Nephron (organoid): ENCODE results near the gene LRRC18.

Source experiments
- H3K27ac Mint-ChIP-seq, 3 experiments: 2 replicates each; pipeline ENCODE4 v1.8.0; 2020; ENCODE audit warnings: mixed read lengths in 3 of 3, mild to moderate bottlenecking in 2 of 3, moderate library complexity in 1 of 3
- H3K27me3 Mint-ChIP-seq: 2 replicates; pipeline ENCODE4 v1.8.0; 2021; ENCODE audit warnings: low read depth, mild to moderate bottlenecking, moderate library complexity, mixed read lengths
- H3K36me3 Mint-ChIP-seq: 2 replicates; pipeline ENCODE4 v1.8.0; 2020; ENCODE audit warnings: low read depth, mixed read lengths
- H3K4me1 Mint-ChIP-seq: 2 replicates; pipeline ENCODE4 v1.8.0; 2020; ENCODE audit warnings: mixed read lengths
- H3K4me3 Mint-ChIP-seq, 3 experiments: 2 replicates each; pipeline ENCODE4 v1.8.0; 2020; ENCODE audit warnings: mild to moderate bottlenecking in 3 of 3, mixed read lengths in 3 of 3, moderate library complexity in 2 of 3
- H3K9me3 Mint-ChIP-seq: 2 replicates; pipeline ENCODE4 v1.8.0; 2020; ENCODE audit warnings: mixed read lengths
- TF ChIP-seq, protein P1 (sequence below), 3 experiments: fragments of 200-600 bp; sonication (generic); IDR thresholded peaks; one replicate each; pipeline ENCODE4 v1.5.0; 2021; ENCODE audit warnings: antibody characterized with exemption in 3 of 3; ENCODE audit not compliant: unreplicated experiment in 3 of 3

Gene LRRC18

DNA sequence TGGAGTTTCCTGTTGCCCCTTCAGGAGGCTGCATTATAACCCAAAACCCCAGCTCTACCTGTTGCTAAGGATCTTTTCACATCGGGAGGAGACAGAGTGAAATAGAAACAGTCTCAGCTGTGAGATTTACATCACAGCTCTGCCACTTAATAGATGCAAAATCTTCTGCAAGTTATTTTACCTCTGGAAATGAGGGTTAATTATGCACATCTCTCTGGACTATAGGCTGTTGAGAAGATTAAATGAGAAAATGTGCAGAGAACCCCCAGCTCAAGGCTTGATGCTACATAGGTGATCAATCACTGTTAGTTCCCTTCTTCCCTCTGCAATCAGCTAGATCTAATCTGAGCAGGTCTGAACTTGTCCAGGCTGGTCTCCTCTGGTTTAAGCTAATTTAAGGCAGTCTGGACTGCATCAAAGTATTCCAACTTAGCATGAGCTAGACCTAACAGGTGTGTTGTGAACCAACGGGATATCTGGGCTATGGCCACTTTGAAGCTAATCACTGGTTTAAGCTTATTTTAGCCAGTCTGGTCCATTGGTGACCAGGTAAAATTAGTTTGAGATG lies 8.9 kb upstream of the LRRC18 start:
- Mint-ChIP-seq H3K9me3 (no peaks in the 10 kb centered on the region), H3K27me3 (peaks cover 67% of the 10 kb centered on the region), H3K4me1 (peaks cover 57% of the 10 kb centered on the region), H3K27ac (peak overlapping the region in 2 of 3 experiments; percentile 34 to 62), H3K36me3 (no peaks in the 10 kb centered on the region), H3K4me3 (no peak overlapping the region)
- TF ChIP-seq, protein P1, sequence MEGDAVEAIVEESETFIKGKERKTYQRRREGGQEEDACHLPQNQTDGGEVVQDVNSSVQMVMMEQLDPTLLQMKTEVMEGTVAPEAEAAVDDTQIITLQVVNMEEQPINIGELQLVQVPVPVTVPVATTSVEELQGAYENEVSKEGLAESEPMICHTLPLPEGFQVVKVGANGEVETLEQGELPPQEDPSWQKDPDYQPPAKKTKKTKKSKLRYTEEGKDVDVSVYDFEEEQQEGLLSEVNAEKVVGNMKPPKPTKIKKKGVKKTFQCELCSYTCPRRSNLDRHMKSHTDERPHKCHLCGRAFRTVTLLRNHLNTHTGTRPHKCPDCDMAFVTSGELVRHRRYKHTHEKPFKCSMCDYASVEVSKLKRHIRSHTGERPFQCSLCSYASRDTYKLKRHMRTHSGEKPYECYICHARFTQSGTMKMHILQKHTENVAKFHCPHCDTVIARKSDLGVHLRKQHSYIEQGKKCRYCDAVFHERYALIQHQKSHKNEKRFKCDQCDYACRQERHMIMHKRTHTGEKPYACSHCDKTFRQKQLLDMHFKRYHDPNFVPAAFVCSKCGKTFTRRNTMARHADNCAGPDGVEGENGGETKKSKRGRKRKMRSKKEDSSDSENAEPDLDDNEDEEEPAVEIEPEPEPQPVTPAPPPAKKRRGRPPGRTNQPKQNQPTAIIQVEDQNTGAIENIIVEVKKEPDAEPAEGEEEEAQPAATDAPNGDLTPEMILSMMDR (IDR thresholded peaks at IDR 0.05; ENCODE audit: unreplicated experiment in 3 of 3) = no peak

DNA sequence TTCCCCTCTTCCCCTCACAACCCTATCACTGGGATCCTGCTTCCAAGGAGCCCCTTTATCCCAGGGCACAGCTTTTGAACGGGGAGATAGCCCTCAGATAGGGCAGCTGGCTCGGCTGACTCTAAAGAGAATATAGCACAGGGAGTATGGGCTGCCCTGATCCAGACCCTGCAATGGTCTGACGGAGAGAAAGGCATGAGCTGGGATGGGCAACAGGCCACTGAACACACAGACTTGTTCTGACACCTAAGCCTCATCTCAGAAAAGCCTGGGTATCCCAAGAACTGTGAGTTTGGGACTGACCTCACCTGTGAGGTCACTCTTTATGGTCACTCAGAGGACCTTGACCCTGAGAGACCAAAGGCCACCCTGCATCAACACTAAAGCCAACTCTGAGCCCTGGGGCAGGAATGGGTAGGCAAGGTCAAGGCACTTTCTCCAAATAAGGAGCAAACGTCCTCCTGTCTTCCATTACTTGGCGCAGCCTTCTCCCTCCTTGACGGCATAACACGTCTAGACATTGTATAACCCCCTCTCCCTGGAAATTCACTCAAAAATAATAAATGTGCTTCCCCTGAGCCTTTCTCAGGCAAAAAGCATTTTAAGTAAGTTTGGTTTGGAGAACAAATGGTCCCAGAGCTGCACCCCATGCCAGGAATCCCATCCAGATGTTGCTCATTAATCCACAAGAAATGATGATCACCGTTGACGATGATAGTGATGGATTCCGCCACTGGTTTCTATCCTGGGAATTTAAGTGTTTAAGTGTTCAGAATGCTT lies 8.2 kb upstream of the LRRC18 start:
- TF ChIP-seq, protein P1 (IDR thresholded peaks at IDR 0.05; ENCODE audit: unreplicated experiment in 3 of 3) = no peak
- Mint-ChIP-seq H3K27ac (peak overlapping the region in 2 of 3 experiments; percentile 74 to 75), H3K9me3 (no peaks in the 10 kb centered on the region), H3K4me1 (peaks cover 57% of the 10 kb centered on the region), H3K27me3 (peaks cover 60% of the 10 kb centered on the region), H3K36me3 (no peaks in the 10 kb centered on the region), H3K4me3 (no peak overlapping the region)

DNA sequence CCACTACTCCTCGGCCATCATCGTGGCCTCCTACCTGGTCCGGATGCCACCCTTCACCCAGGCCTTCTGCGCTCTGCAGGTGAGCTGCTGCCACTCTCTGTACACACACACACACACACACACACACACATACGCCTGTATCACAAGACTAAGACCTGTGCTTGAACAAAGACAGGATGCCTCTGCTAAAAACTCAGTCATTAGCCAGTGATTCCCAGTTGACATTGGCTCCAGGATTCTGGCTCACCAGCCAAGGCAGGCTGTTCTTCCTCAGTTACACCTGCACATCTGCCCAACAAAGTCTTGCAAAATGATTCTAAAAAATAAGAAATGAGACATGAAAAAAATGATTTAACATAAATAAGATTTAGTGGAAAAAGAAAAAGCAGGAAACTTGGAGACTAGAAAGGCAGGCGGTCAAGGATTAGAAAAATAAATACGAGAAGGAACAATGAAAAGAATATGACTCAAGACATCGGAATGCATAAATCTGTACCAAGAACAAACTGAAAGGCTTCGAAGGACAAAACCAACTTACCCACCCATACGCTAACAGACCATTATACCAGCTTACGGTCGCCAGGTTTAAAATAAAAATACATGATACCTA lies 7.4 kb upstream of the LRRC18 start:
- TF ChIP-seq, protein P1 (IDR thresholded peaks at IDR 0.05; ENCODE audit: unreplicated experiment in 3 of 3) = no peak
- Mint-ChIP-seq H3K27ac (peak overlapping the region in 2 of 3 experiments; percentile 74 to 75), H3K36me3 (no peaks in the 10 kb centered on the region), H3K4me3 (no peak overlapping the region), H3K27me3 (peaks cover 59% of the 10 kb centered on the region), H3K9me3 (no peaks in the 10 kb centered on the region), H3K4me1 (peaks cover 53% of the 10 kb centered on the region)

DNA sequence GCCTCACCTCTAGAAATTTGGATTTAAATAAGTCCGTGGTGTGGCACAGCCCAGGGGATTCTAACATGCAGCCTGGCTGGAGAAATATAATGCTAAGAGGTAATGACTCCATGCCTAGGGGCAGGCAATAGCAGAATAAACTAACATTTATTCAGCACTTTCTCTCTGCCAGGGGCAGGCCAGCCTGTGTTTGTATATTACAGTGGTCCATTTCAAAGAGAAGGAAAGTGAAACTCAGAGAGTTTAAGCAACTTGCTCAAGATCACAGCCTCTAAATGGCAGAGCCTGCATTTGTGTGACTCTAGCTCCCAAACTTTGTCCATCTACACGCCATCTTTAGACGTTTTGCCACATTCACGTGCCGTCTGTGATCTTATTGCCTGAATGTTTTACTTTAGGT lies 6.7 kb upstream of the LRRC18 start:
- peak overlapping the region in 1 of 3 experiments; percentile 75 for H3K27ac Mint-ChIP-seq
- no peak overlapping the region for H3K4me3 Mint-ChIP-seq
- TF ChIP-seq, protein P1 (IDR thresholded peaks at IDR 0.05; ENCODE audit: unreplicated experiment in 3 of 3) = no peak
- H3K4me1 Mint-ChIP-seq = peaks cover 46% of the 10 kb centered on the region
- H3K27me3 Mint-ChIP-seq = peaks cover 56% of the 10 kb centered on the region
- no peaks in the 10 kb centered on the region for H3K9me3 Mint-ChIP-seq
- no peaks in the 10 kb centered on the region for H3K36me3 Mint-ChIP-seq

DNA sequence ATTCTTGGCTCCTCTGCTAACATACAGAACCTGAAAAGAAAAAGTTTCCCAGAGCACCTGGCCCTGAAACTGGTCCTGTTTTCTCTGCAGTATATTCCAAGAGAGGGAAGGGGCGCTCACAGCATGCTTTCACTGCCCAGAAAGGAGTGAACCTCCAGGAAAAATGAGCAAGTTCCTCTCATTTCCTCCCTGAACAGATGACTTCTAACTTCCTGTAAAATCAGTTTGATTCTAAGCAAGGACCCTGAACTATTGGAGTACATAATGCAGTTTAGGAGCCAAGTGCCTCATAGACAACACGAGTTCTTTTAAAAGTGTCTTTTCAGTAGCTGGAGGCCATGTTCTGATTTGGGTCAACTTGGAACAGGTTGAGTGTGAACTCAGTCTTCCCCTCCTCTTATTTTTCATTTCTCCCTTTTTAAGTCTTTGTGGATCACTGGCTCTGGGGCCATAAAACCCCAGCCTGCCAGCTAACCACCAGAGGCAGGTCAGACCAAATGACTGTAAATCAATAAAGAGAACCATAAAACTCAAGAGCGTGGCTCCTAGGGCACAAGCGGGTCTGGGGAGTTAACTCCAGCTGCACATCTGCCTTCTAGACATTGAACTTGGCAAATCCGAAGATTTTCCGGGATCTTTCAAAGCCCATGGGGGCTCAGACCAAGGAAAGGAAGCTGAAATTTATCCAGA lies 5.9 kb upstream of the LRRC18 start:
- Mint-ChIP-seq H3K9me3 (no peaks in the 10 kb centered on the region), H3K4me3 (no peak overlapping the region), H3K4me1 (peaks cover 42% of the 10 kb centered on the region), H3K36me3 (no peaks in the 10 kb centered on the region), H3K27ac (peak overlapping the region; percentile 20 to 75 (median 30)), H3K27me3 (peaks cover 57% of the 10 kb centered on the region)
- TF ChIP-seq, protein P1 (IDR thresholded peaks at IDR 0.05; ENCODE audit: unreplicated experiment in 3 of 3) = no peak
